ENCODE data around the gene HMSD.
"Not testable (repeated sequence)": the region's sequence is repeated elsewhere in the genome, so short reads cannot be mapped to it uniquely, and the experiment has no call there.

Gene HMSD

DNA sequence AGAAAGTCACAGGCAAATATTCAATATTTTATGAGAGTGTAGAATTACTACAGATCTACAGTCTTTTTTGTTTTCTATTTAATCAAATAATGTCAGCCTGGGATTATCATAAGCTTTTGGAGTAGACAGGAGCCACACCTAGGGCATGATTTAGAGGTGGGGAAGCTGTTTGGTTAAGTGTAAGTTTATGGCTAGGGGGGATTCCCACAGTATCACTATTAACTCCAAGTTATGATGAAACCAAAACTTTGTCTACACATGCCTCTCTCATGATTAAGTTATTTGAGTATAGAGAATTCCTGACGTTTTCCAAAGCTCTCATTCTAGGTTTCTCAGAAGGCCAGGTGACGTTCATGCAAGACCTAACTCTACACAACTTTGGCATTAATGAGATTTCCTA lies 39.2 kb upstream of the HMSD start:
- TF ChIP-seq CTCF (conservative IDR thresholded peaks at IDR 0.05) (no peak), ZFX (IDR thresholded peaks at IDR 0.05) (no peak)
- no peak overlapping the region for H3K27ac ChIP-seq

GRCh38 chr18:63917817-63918216 lies 31.3 kb upstream of the HMSD start:
- TF ChIP-seq CTCF (conservative IDR thresholded peaks at IDR 0.05) (no peak), ZFX (IDR thresholded peaks at IDR 0.05) (no peak)
- H3K27ac ChIP-seq: no peak overlapping the region

DNA sequence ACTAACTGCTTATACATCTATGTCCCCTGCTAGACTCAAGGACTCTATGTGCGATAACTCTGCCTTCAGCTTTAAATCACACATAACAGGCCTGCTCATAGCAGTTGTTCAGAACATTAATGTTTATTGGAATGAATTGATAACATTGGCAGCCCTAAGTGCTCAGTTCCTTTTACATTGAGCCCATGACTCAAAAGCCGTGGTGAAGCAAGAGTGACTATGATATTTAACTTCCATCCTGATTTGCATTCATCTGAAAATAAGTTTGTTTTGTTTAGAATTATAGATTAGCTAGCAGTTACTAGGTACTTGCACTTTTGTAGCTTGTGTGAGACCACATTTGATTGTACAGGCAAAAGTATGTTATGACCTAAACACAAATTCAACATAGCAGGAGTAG lies 27.1 kb upstream of the HMSD start:
- TF ChIP-seq CTCF (conservative IDR thresholded peaks at IDR 0.05): no peak
- no peak for TF ChIP-seq ZFX (IDR thresholded peaks at IDR 0.05)
- H3K27ac ChIP-seq: no peak overlapping the region

GRCh38 chr18:63924551-63924950 lies 24.6 kb upstream of the HMSD start:
- TF ChIP-seq CTCF (conservative IDR thresholded peaks at IDR 0.05) (no peak), ZFX (IDR thresholded peaks at IDR 0.05) (no peak)
- no peak overlapping the region for H3K27ac ChIP-seq

DNA sequence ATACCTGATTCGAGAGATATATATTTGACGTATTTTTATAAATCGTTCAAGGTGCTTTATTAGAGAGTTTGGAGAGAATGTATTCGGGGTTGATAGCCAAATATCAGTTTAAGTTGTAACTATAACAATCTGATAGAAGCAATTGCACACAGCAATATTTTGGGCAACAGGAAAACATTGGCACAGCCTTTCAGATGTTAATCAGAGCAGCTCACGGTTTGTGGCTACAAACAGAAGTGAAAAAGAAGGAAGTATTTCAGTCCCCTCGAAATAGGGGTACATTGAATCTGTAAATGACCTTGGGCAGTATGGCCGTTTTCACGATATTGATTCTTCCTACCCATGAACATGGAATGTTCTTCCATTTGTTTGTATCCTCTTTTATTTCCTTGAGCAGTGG lies 20.8 kb upstream of the HMSD start:
- TF ChIP-seq ZFX (IDR thresholded peaks at IDR 0.05) (no peak), CTCF (conservative IDR thresholded peaks at IDR 0.05) (no peak)
- no peak overlapping the region for H3K27ac ChIP-seq

- not testable (repeated sequence) for H3K27ac ChIP-seq
Measured at GRCh38 chr18:63929369-63929768, 19.7 kb upstream of the HMSD start.

DNA sequence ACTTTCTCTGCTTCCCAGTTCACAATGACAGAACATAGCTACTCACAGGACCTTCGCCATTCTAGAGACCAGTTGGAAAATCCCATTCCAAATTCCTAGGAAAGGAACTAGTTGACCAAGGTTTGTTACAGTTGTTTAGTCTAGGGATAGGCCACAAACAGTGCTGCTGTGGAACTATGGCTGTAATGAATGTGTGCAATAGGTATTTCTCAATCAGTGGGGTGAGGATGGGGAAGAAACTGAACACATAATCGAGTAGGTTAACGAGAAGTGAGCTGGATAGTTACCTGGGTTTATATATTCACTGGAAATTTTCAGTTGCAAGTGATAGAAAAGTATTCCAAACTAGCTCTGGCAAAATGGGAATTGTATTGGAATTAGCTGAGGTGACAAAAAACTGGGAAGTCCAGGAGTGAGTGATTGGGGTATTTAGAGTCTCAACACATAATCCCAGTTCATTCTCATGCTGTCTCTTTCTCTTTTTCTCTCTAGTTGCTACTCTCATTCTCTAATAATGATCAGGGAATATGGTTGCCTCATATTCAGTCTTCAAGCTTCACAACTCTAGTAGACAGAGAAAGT lies 18.2 kb upstream of the HMSD start:
- TF ChIP-seq ZFX (IDR thresholded peaks at IDR 0.05): no peak
- TF ChIP-seq CTCF (conservative IDR thresholded peaks at IDR 0.05): no peak
- H3K27ac ChIP-seq: no peak overlapping the region

DNA sequence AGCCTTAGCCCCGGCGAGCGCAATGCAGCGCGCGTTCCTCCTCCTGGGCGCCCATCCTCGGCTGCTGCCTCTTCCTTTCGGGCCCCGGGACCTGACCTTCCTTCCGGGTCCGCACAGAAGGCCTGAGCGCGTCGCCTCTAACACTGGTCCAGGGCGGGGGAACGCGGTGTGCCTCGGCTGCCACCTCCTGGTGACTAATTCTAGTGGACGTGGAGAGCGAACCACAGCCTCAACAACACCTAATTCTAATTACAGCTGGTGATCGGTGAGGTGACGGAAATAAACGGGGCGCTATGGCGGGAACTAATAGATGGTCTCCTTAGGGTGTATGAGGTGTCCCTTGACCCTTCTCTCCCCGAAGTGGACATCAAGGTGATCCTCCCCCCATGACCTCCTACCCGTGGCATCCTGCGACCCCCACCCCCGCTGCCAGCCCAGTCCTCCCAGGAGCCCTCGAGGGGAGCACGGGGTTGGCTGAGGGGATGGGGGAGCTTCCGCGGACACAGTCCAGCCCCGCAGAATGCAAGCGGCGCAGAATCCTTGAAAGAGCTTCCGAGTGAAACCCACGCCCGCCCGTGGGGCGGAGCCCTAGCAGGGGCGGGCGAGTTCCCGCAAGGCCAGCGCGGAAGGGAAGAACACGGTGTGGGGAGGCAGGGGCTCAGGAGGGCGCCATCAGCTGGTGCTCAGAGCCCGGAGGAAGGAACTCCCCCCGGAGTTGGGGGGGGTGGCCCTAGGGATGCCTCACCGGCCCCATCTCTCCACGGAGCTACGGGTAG lies 12.8 kb upstream of the HMSD start:
- no peak overlapping the region for H3K27ac ChIP-seq
- peak; percentile 83 for TF ChIP-seq CTCF (conservative IDR thresholded peaks at IDR 0.05)
- TF ChIP-seq ZFX (IDR thresholded peaks at IDR 0.05): no peak

All from C4-2B (cell line).